MM.1S (cell line): ENCODE data around the gene CAPN11.
"Not testable (repeated sequence)": the region's sequence is repeated elsewhere in the genome, so short reads cannot be mapped to it uniquely, and the experiment has no call there.

Experiments used
- DNase-seq: peaks from one replicate; pipeline ENCODE4 v3.0.0-alpha.2; 2015
- H2AFZ ChIP-seq: fragments of 300-600 bp; sonication (generic); 2 replicates; pipeline ENCODE4 v1.6.0; 2016; ENCODE audit warnings: antibody characterized with exemption, low read length
- H3F3A ChIP-seq: fragments of 300-600 bp; sonication (generic); 2 replicates; pipeline ENCODE4 v1.6.1; 2016; ENCODE audit warnings: mild to moderate bottlenecking, antibody characterized with exemption, low read length, moderate library complexity, mixed read lengths; ENCODE audit not compliant: insufficient read depth
- H3K27ac ChIP-seq: fragments of 300-600 bp; sonication (generic); 2 replicates; pipeline ENCODE4 v1.5.1; 2016; ENCODE audit warnings: mild to moderate bottlenecking, low read length
- H3K27me3 ChIP-seq: fragments of 300-600 bp; sonication (generic); replicated peaks from 2 replicates; pipeline ENCODE4 v1.6.0; 2016; ENCODE audit warnings: low read length; ENCODE audit not compliant: insufficient read depth
- H3K36me3 ChIP-seq: fragments of 300-600 bp; sonication (generic); replicated peaks from 2 replicates; pipeline ENCODE4 v1.6.1; 2016; ENCODE audit warnings: mild to moderate bottlenecking, low read length, mixed read lengths; ENCODE audit not compliant: insufficient read depth
- H3K4me1 ChIP-seq: fragments of 300-600 bp; sonication (generic); 2 replicates; pipeline ENCODE4 v1.6.1; 2016; ENCODE audit warnings: low read length, mixed read lengths
- H3K4me2 ChIP-seq: fragments of 300-600 bp; sonication (generic); 2 replicates; pipeline ENCODE4 v1.6.0; 2016; ENCODE audit warnings: low read depth, low read length
- H3K4me3 ChIP-seq: fragments of 300-600 bp; sonication (generic); 2 replicates; pipeline ENCODE4 v1.5.1; 2016; ENCODE audit warnings: low read length, mixed read lengths
- H3K79me2 ChIP-seq: fragments of 300-600 bp; sonication (generic); 2 replicates; pipeline ENCODE4 v1.6.1; 2016; ENCODE audit warnings: mixed run types, low read length, mixed read lengths
- H3K9ac ChIP-seq: fragments of 300-600 bp; sonication (generic); 2 replicates; pipeline ENCODE4 v1.6.1; 2016; ENCODE audit warnings: low read length, mixed read lengths
- H3K9me2 ChIP-seq: fragments of 300-600 bp; sonication (generic); replicated peaks from 2 replicates; pipeline ENCODE4 v1.6.1; 2016; ENCODE audit warnings: mild to moderate bottlenecking, low read length, mixed read lengths; ENCODE audit not compliant: insufficient read depth
- H3K9me3 ChIP-seq: fragments of 300-600 bp; sonication (generic); replicated peaks from 2 replicates; pipeline ENCODE4 v1.6.1; 2016; ENCODE audit warnings: mild to moderate bottlenecking, low read length, mixed read lengths; ENCODE audit not compliant: insufficient read depth
- H4K20me1 ChIP-seq: fragments of 300-600 bp; sonication (generic); 2 replicates; pipeline ENCODE4 v1.6.1; 2016; ENCODE audit warnings: mild to moderate bottlenecking, low read length, moderate library complexity, mixed read lengths; ENCODE audit not compliant: insufficient read depth
- EZH2 ChIP-seq: fragments of 300-600 bp; sonication (generic); optimal IDR thresholded peaks from 2 replicates; pipeline ENCODE3; 2017; ENCODE audit warnings: low read depth, mild to moderate bottlenecking, antibody characterized with exemption, low read length, mixed read lengths
- EZH2phosphoT487 ChIP-seq: fragments of 300-600 bp; sonication (generic); IDR thresholded peaks from 2 replicates; pipeline ENCODE4 v1.6.1; 2018; ENCODE audit warnings: antibody characterized with exemption, low read length
- TF ChIP-seq, protein P1 (sequence below): fragments of 300-600 bp; sonication (generic); IDR thresholded peaks from 2 replicates; pipeline ENCODE4 v1.5.1; 2016; ENCODE audit warnings: antibody characterized with exemption, low read length, mixed read lengths

CAPN11 gene

DNA sequence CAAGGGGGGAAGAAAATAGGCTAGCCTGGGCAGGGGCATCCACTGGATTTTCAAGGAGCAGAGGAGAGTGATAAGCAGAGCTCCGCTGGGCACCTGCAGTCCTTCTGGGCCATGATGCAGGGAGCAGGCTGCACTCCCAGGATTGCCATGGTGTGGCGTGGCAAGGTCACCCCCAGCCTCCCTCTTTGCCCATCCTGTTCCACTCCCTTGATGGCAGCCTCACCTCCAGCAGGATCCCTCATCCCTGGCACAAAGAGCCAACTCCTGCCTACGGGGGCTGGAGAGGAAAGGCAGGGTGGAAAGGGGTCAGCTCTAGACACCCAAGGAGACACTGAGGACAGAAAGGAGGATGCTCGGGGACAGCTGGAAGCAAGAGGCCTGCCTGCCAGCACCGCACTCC, 35.7 kb downstream of the CAPN11 start:
- TF ChIP-seq, protein P1, sequence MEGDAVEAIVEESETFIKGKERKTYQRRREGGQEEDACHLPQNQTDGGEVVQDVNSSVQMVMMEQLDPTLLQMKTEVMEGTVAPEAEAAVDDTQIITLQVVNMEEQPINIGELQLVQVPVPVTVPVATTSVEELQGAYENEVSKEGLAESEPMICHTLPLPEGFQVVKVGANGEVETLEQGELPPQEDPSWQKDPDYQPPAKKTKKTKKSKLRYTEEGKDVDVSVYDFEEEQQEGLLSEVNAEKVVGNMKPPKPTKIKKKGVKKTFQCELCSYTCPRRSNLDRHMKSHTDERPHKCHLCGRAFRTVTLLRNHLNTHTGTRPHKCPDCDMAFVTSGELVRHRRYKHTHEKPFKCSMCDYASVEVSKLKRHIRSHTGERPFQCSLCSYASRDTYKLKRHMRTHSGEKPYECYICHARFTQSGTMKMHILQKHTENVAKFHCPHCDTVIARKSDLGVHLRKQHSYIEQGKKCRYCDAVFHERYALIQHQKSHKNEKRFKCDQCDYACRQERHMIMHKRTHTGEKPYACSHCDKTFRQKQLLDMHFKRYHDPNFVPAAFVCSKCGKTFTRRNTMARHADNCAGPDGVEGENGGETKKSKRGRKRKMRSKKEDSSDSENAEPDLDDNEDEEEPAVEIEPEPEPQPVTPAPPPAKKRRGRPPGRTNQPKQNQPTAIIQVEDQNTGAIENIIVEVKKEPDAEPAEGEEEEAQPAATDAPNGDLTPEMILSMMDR, result no peak
- TF ChIP-seq EZH2phosphoT487 (no peak), EZH2 (no peak)
- no peak overlapping the region for H3K4me3 ChIP-seq

GRCh38 chr6:44196351-44196750, 37.7 kb downstream of the CAPN11 start:
- not testable (repeated sequence) for H3F3A ChIP-seq, H3K4me3 ChIP-seq, H2AFZ ChIP-seq, H3K9me2 ChIP-seq, H3K9ac ChIP-seq, H3K27me3 ChIP-seq, H3K9me3 ChIP-seq, H3K4me2 ChIP-seq, H3K27ac ChIP-seq, H3K36me3 ChIP-seq, H3K4me1 ChIP-seq, H3K79me2 ChIP-seq, H4K20me1 ChIP-seq, DNase-seq

More for the DNA sequence above, 35.7 kb downstream of the CAPN11 start:
- no peak overlapping the region for H3K4me2 ChIP-seq
- no peak overlapping the region for H3K9ac ChIP-seq
- H3K27ac ChIP-seq, result no peak overlapping the region
- no peaks in the 10 kb centered on the region for H3K36me3 ChIP-seq
- no peaks in the 10 kb centered on the region for H3K9me3 ChIP-seq
- H2AFZ ChIP-seq, result no peak overlapping the region
- H4K20me1 ChIP-seq, result no peaks in the 10 kb centered on the region
- no peaks in the 10 kb centered on the region for H3K9me2 ChIP-seq
- no peaks in the 10 kb centered on the region for H3K4me1 ChIP-seq
- no peaks in the 10 kb centered on the region for H3K79me2 ChIP-seq
- no peaks in the 10 kb centered on the region for H3F3A ChIP-seq
- H3K27me3 ChIP-seq, result no peaks in the 10 kb centered on the region
- no peak for DNase-seq

DNA sequence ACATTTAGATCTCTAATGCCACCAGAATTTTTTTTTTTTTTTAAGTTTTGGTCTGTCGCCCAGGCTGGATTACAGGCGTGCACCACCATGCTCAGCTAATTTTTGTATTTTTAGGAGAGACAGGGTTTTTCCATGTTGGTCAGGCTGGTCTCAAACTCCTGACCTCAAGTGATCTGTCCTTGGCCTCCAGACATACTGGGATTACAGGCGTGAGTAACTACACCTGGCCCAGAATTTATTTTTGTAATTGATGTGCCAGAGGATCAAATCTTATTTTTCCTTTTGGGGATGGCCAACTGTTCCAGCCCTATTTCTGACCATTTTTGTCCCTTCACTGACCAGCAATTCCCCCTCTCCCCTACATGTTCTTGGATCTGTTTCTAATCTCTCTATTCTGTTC, 40.1 kb downstream of the CAPN11 start:
- TF ChIP-seq EZH2 (no peak), EZH2phosphoT487 (no peak)
- TF ChIP-seq, protein P1, result no peak
- Histone ChIP-seq H3K4me2 (no peak overlapping the region), H3K9me2 (no peaks in the 10 kb centered on the region), H3K36me3 (no peaks in the 10 kb centered on the region), H3K79me2 (no peaks in the 10 kb centered on the region), H3K9me3 (no peaks in the 10 kb centered on the region), H2AFZ (no peak overlapping the region), H3K9ac (no peak overlapping the region), H3K27me3 (no peaks in the 10 kb centered on the region), H3K4me1 (no peaks in the 10 kb centered on the region), H3K27ac (no peak overlapping the region), H3F3A (no peaks in the 10 kb centered on the region), H3K4me3 (no peak overlapping the region), H4K20me1 (no peaks in the 10 kb centered on the region)
- no peak for DNase-seq

- no peak overlapping the region for H3K9ac ChIP-seq
- H3K36me3 ChIP-seq, result no peaks in the 10 kb centered on the region
- no peak overlapping the region for H3K27ac ChIP-seq
- no peak overlapping the region for H3K4me2 ChIP-seq
- DNase-seq, result no peak
- TF ChIP-seq, protein P1, result no peak
- TF ChIP-seq EZH2phosphoT487, result no peak
- no peak for TF ChIP-seq EZH2
- H3K4me3 ChIP-seq, result no peak overlapping the region
- H3K9me2 ChIP-seq, result no peaks in the 10 kb centered on the region
- H3K9me3 ChIP-seq, result no peaks in the 10 kb centered on the region
- H3K27me3 ChIP-seq, result no peaks in the 10 kb centered on the region
- no peaks in the 10 kb centered on the region for H4K20me1 ChIP-seq
- H3K79me2 ChIP-seq, result no peaks in the 10 kb centered on the region
- no peaks in the 10 kb centered on the region for H3K4me1 ChIP-seq
- H3F3A ChIP-seq, result no peaks in the 10 kb centered on the region
- H2AFZ ChIP-seq, result no peak overlapping the region
Measured at GRCh38 chr6:44199883-44200282, 41.3 kb downstream of the CAPN11 start.
